Measurements from ENCODE around the gene HRAS.
"Not testable (repeated sequence)": the region's sequence is repeated elsewhere in the genome, so short reads cannot be mapped to it uniquely, and the experiment has no call there.

Gene HRAS

GRCh38 chr11:532986-533585 lies 2.3 kb downstream of the HRAS start:
- DNase-seq (ENCODE audit: low read depth): no peak

GRCh38 chr11:532527-532985 lies 2.8 kb downstream of the HRAS start:
- no peak for DNase-seq (ENCODE audit: low read depth)

- no peak for DNase-seq (ENCODE audit: low read depth)
Observed at GRCh38 chr11:531919-532526, 3.4 kb downstream of the HRAS start.

- no peak for DNase-seq (ENCODE audit: low read depth)
Observed at GRCh38 chr11:530960-531831, 4.2 kb downstream of the HRAS start.

- DNase-seq (ENCODE audit: low read depth): no peak
Observed at GRCh38 chr11:529728-530411, 5.5 kb downstream of the HRAS start.

- no peak for DNase-seq (ENCODE audit: low read depth)
Observed at GRCh38 chr11:528815-529727, 6.3 kb downstream of the HRAS start.

GRCh38 chr11:528166-528814 lies 7.1 kb downstream of the HRAS start:
- DNase-seq (ENCODE audit: low read depth): no peak

- no peak for DNase-seq (ENCODE audit: low read depth)
Observed at GRCh38 chr11:526192-526591, 9.2 kb downstream of the HRAS start.

- no peak for DNase-seq (ENCODE audit: low read depth)
Observed at GRCh38 chr11:521177-521688, 14.1 kb downstream of the HRAS start.

GRCh38 chr11:520428-521176 lies 14.8 kb downstream of the HRAS start:
- DNase-seq (ENCODE audit: low read depth): no peak

- peak; percentile 87 for DNase-seq (ENCODE audit: low read depth)
Observed at GRCh38 chr11:518463-519202, 16.7 kb downstream of the HRAS start.

GRCh38 chr11:516918-517685 lies 18.3 kb downstream of the HRAS start:
- not testable (repeated sequence) for DNase-seq (ENCODE audit: low read depth)

- DNase-seq (ENCODE audit: low read depth): no peak
Observed at GRCh38 chr11:516400-516799, 19.0 kb downstream of the HRAS start.

- DNase-seq (ENCODE audit: low read depth): no peak
Observed at GRCh38 chr11:515131-515530, 20.2 kb downstream of the HRAS start.

- DNase-seq (ENCODE audit: low read depth): no peak
Observed at GRCh38 chr11:514606-515005, 20.8 kb downstream of the HRAS start.

- DNase-seq (ENCODE audit: low read depth): no peak
Observed at GRCh38 chr11:512761-513595, 22.4 kb downstream of the HRAS start.

- DNase-seq (ENCODE audit: low read depth): no peak
Observed at GRCh38 chr11:508956-509355, 26.4 kb downstream of the HRAS start.
